ENCODE results near the gene CRYGB. TPM values are rescaled to one million over a fixed set of nuclear protein-coding genes. Genes with fewer than 3 reads are reported as not detected.

Gene CRYGB
- total and polyA plus RNA-seq, 2 of the 13 experiments (the other 11 are each of a cell fraction or from before 2014, with no cell fraction given): not detected

DNA sequence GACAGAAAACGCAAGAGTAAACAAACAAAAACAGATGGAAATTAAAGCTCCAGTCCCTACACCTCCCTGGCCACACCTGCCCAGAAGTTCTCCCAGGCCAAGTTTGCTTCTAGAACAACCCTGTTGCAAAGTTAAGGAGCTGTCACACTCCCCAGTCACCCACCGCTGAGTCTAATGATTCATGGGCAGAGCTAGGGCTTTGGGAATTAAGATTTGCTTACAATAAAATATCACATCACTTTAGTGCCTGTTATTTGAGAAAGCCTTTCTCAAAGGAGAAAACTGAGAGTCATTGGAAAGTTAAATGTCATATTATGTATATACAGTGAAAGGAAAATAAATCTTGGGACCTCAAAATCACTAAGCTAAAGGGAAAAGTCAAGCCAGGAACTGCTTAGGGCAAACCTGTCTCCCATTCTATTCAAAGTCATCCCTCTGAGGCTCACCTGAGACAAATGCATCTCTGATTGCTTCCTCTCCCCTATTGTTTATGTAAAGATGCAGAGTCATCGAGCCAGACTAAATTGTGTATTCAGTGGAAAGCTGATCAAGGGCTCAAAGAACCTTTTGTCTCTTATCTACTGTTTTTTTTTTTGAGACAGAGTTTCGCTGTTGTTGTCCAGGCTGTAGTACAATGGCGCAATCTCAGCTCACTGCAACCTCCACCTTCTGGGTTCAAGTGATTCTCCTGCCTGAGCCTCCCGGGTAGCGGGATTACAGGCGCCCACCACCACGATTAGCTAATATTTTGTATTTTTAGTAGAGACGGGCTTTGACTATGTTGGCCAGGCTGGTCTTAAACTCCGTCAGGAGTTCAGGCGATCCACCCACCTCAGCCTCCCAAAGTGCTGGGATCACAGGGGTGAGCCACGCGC lies 2.8 kb downstream of the CRYGB start (continued):
- TF ChIP-seq, protein P1, sequence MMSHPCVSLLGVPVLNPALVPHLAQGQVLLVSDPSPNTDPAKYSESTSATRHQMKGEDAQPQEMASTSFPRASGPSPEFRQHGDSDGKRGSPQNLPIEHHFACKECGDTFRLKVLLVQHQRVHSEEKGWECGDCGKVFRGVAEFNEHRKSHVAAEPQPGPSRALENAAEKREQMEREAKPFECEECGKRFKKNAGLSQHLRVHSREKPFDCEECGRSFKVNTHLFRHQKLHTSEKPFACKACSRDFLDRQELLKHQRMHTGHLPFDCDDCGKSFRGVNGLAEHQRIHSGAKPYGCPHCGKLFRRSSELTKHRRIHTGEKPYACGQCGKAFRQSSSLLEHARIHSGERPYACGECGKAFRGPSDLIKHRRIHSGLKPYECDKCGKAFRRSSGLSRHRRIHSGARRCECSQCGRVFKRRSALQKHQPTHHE (CRISPR knock-in tag; IDR thresholded peaks at IDR 0.05; ENCODE audit: borderline replicate concordance): no peak
- TF ChIP-seq ZNF589 (CRISPR knock-in tag; conservative IDR thresholded peaks at IDR 0.05) (no peak), ELF3 (CRISPR knock-in tag; IDR thresholded peaks at IDR 0.05) (peak; percentile 31; the same call in 1 of the 2 replicates), EHMT2 (IDR thresholded peaks at IDR 0.05; ENCODE audit: borderline replicate concordance, low read depth, low read length) (0 out of 2 replicates have a peak, but pooled peaks have one; percentile 34), MBNL3 (CRISPR knock-in tag; conservative IDR thresholded peaks at IDR 0.05) (no peak), FOXC1 (CRISPR knock-in tag; IDR thresholded peaks at IDR 0.05; ENCODE audit: borderline replicate concordance) (no peak), ZNF891 (CRISPR knock-in tag; IDR thresholded peaks at IDR 0.05) (no peak), CC2D1A (CRISPR knock-in tag; IDR thresholded peaks at IDR 0.05) (no peak), FOXK1 (CRISPR knock-in tag; IDR thresholded peaks at IDR 0.05; ENCODE audit: borderline replicate concordance, low read depth) (peak; percentile 75; the same call in 1 of the 2 replicates), YEATS4 (CRISPR knock-in tag; IDR thresholded peaks at IDR 0.05; ENCODE audit: borderline replicate concordance) (0 out of 2 replicates have a peak, but pooled peaks have one; percentile 29), ZSCAN29 (CRISPR knock-in tag; conservative IDR thresholded peaks at IDR 0.05) (no peak), GLI4 (CRISPR knock-in tag; IDR thresholded peaks at IDR 0.05; ENCODE audit: borderline replicate concordance) (no peak)
- TF ChIP-seq, protein P2, sequence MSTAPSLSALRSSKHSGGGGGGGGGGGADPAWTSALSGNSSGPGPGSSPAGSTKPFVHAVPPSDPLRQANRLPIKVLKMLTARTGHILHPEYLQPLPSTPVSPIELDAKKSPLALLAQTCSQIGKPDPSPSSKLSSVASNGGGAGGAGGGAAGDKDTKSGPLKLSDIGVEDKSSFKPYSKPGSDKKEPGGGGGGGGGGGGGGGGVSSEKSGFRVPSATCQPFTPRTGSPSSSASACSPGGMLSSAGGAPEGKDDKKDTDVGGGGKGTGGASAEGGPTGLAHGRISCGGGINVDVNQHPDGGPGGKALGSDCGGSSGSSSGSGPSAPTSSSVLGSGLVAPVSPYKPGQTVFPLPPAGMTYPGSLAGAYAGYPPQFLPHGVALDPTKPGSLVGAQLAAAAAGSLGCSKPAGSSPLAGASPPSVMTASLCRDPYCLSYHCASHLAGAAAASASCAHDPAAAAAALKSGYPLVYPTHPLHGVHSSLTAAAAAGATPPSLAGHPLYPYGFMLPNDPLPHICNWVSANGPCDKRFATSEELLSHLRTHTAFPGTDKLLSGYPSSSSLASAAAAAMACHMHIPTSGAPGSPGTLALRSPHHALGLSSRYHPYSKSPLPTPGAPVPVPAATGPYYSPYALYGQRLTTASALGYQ (CRISPR knock-in tag; IDR thresholded peaks at IDR 0.05): 0 out of 2 replicates have a peak, but pooled peaks have one; percentile 35
- TF ChIP-seq, protein P3, sequence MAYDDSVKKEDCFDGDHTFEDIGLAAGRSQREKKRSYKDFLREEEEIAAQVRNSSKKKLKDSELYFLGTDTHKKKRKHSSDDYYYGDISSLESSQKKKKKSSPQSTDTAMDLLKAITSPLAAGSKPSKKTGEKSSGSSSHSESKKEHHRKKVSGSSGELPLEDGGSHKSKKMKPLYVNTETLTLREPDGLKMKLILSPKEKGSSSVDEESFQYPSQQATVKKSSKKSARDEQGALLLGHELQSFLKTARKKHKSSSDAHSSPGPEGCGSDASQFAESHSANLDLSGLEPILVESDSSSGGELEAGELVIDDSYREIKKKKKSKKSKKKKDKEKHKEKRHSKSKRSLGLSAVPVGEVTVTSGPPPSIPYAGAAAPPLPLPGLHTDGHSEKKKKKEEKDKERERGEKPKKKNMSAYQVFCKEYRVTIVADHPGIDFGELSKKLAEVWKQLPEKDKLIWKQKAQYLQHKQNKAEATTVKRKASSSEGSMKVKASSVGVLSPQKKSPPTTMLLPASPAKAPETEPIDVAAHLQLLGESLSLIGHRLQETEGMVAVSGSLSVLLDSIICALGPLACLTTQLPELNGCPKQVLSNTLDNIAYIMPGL (CRISPR knock-in tag; IDR thresholded peaks at IDR 0.05; ENCODE audit: borderline replicate concordance in 1 of 2, low read depth in 1 of 2): peak in 1 of 2 experiments; percentile 37; a peak in 1 of 4 replicates
- TF ChIP-seq, protein P4, sequence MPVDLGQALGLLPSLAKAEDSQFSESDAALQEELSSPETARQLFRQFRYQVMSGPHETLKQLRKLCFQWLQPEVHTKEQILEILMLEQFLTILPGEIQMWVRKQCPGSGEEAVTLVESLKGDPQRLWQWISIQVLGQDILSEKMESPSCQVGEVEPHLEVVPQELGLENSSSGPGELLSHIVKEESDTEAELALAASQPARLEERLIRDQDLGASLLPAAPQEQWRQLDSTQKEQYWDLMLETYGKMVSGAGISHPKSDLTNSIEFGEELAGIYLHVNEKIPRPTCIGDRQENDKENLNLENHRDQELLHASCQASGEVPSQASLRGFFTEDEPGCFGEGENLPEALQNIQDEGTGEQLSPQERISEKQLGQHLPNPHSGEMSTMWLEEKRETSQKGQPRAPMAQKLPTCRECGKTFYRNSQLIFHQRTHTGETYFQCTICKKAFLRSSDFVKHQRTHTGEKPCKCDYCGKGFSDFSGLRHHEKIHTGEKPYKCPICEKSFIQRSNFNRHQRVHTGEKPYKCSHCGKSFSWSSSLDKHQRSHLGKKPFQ (CRISPR knock-in tag; IDR thresholded peaks at IDR 0.05; ENCODE audit: insufficient replicate concordance): peak; percentile 38
- TF ChIP-seq, protein P5, sequence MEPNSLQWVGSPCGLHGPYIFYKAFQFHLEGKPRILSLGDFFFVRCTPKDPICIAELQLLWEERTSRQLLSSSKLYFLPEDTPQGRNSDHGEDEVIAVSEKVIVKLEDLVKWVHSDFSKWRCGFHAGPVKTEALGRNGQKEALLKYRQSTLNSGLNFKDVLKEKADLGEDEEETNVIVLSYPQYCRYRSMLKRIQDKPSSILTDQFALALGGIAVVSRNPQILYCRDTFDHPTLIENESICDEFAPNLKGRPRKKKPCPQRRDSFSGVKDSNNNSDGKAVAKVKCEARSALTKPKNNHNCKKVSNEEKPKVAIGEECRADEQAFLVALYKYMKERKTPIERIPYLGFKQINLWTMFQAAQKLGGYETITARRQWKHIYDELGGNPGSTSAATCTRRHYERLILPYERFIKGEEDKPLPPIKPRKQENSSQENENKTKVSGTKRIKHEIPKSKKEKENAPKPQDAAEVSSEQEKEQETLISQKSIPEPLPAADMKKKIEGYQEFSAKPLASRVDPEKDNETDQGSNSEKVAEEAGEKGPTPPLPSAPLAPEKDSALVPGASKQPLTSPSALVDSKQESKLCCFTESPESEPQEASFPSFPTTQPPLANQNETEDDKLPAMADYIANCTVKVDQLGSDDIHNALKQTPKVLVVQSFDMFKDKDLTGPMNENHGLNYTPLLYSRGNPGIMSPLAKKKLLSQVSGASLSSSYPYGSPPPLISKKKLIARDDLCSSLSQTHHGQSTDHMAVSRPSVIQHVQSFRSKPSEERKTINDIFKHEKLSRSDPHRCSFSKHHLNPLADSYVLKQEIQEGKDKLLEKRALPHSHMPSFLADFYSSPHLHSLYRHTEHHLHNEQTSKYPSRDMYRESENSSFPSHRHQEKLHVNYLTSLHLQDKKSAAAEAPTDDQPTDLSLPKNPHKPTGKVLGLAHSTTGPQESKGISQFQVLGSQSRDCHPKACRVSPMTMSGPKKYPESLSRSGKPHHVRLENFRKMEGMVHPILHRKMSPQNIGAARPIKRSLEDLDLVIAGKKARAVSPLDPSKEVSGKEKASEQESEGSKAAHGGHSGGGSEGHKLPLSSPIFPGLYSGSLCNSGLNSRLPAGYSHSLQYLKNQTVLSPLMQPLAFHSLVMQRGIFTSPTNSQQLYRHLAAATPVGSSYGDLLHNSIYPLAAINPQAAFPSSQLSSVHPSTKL (CRISPR knock-in tag; IDR thresholded peaks at IDR 0.05): peak; percentile 90

All from HepG2 (cell line).